Cardiac fibroblast (primary cell): ENCODE measurements around the gene KLK5.

ENCODE experiments used
- DNase-seq, 2 donors: peaks; one replicate each; pipeline versions ENCODE4 v3.0.0 to v3.0.0-alpha.2; 2010; ENCODE audit warnings: low read depth in 2 of 2
- H3K4me3 ChIP-seq, 2 donors: replicated peaks in 1 of 2; 1 replicate in 1 of 2; 2 replicates in 1 of 2; pipeline ENCODE4 v1.5.1; 2011; ENCODE audit warnings: low read depth in 2 of 2, low read length in 2 of 2, mild to moderate bottlenecking in 2 of 2, moderate library complexity in 1 of 2
- CTCF ChIP-seq: IDR thresholded peaks from one replicate; pipeline ENCODE4 v1.5.1; 2011; ENCODE audit warnings: low read depth, mild to moderate bottlenecking, low read length, inconsistent platforms

KLK5 gene

GRCh38 chr19:50912102-50912599 is 40.7 kb downstream of the KLK5 start:
- H3K4me3 ChIP-seq, result no peak overlapping the region
- no peak for DNase-seq
- no peak for TF ChIP-seq CTCF

GRCh38 chr19:50911206-50912101 is 41.4 kb downstream of the KLK5 start, which contains the start of gene KLK4:
TSS of gene KLK4 (minus strand) at chr19:50911395. CDS start at chr19:50910738, 657 bp downstream.
- no peak for TF ChIP-seq CTCF
- DNase-seq, result no peak
- no peak within 1 kb of the TSS for H3K4me3 ChIP-seq

GRCh38 chr19:50910722-50911121 is 42.1 kb downstream of the KLK5 start:
- no peak overlapping the region for H3K4me3 ChIP-seq
- DNase-seq, result no peak
- TF ChIP-seq CTCF, result no peak

GRCh38 chr19:50909240-50910070 is 43.4 kb downstream of the KLK5 start:
- DNase-seq, result peak; percentile 40 to 48
- TF ChIP-seq CTCF, result no peak
- H3K4me3 ChIP-seq, result no peak overlapping the region

GRCh38 chr19:50908336-50908735 is 44.5 kb downstream of the KLK5 start:
- DNase-seq, result no peak
- no peak for TF ChIP-seq CTCF
- no peak overlapping the region for H3K4me3 ChIP-seq

GRCh38 chr19:50906217-50906616 is 46.6 kb downstream of the KLK5 start:
- DNase-seq, result peak in 1 of 2 donors; percentile 21
- H3K4me3 ChIP-seq, result no peak overlapping the region
- TF ChIP-seq CTCF, result peak; percentile 36
